NCI-H2029 treated with DMSO at 0.1 percent for 48 hours (cell line): Measurements from ENCODE around the gene DNAJC3.
"Not testable (repeated sequence)": the region's sequence is repeated elsewhere in the genome, so short reads cannot be mapped to it uniquely, and the experiment has no call there.

Experiments used
- DNase-seq: peaks from one replicate; lab custom pipeline; 2025; lab: John Stamatoyannopoulos, UW

DNAJC3 gene

DNA sequence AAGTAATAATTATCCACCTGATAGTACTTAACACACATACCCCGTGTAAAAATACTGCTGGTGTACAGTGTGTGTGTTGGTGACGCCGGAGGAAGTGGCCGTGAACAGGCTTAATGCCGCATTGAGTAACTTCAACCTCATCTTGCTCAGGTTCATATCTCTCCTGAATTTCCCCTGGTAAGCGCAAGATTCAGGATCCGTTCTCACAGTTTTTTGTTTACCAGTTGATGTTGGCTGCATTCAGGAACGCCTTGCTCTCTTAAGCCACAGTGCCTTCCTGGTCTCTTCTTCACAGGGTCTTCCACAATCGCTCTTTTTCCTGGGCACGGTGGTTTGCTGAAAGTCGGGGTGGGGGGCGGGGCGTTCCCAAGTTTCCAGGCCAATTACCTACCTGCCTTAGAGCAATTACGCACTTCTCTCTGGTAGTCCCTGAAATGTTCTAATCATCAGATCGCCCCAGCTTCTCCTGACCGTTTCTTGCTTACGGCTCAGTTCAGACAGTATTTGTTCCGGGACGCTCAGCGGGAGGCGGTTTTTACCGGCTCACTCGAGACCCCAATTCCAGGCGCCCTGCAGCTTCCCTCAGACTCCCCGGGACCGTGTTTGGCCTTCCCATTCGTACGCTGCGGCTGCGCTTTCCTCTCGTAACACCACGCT, 706 bp upstream of the DNAJC3 start:
- no peak for DNase-seq

DNA sequence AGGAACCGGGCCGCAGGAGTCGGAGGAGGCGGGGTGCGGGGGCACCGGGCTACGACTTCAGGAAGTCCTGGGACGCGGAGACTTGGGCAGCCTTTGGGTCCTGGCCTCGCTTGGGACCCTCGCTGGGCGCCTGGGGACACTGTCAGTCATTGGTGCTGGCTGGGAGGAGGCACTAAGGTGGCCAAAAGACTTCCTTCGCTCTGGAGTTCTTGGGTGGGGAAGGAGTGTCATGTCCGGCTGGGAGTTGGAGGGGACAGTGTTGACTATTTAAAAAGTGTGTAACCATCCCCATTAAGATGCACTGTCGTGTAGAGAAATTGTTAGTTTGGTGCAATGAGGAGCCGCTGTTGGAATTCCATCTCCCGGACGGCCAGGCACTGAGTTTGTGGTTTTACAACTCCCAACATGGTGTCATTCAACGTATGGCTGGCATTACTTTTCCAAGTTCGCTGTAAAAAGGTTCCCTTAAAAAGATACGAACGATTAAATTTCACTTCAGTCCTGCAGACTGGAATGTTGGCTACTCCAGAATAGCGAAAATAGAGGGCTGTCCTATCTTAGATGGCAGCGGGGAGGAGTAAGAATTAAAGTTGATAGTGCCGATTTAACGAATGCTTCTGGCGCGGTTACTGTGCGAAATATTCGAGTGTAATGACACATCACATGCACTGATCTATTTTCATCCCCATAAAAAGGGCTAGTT, 776 bp downstream of the DNAJC3 start:
- no peak for DNase-seq

GRCh38 chr13:95678967-95679366, 2.0 kb downstream of the DNAJC3 start:
- no peak for DNase-seq

GRCh38 chr13:95679722-95680121, 2.8 kb downstream of the DNAJC3 start:
- DNase-seq = no peak

- DNase-seq = no peak
Measured at GRCh38 chr13:95684418-95684817, 7.5 kb downstream of the DNAJC3 start.

- DNase-seq = not testable (repeated sequence)
Measured at GRCh38 chr13:95684960-95685359, 8.0 kb downstream of the DNAJC3 start.

DNA sequence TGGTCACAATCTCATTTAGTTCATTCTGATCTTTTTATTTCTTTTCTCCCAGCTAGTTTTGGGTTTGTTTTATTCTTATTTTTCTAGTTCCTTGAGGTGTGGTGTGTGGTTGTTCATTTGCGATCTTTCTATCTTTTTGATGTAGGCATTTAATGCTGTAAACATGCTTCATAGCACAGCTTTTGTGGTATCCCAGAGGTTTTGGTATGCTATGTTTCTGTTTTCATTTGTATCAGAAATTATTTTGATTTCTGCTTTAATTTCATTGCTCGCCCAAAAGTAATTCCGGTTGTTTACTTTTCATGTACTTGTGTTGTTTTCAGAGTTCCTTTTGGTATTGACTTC, 12.6 kb downstream of the DNAJC3 start:
- DNase-seq = no peak

DNA sequence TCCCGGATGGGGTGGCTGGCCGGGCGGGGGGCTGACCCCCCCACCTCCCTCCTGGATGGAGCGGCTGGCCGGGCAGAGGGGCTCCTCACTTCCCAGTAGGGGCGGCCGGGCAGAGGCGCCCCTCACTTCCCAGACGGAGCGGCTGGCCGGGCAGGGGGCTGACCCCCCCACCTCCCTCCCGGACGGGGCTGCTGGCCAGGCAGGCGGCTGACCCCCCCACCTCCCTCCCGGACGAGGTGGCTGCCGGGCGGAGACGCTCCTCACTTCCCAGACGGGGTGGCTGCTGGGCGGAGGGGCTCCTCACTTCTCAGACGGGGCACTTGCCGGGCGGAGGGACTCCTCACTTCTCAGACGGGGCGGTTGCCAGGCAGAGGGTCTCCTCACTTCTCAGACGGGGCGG, 14.0 kb downstream of the DNAJC3 start:
- DNase-seq = not testable (repeated sequence)

GRCh38 chr13:95697052-95697680, 20.2 kb downstream of the DNAJC3 start:
- no peak for DNase-seq

- DNase-seq = no peak
Measured at GRCh38 chr13:95698047-95698749, 21.3 kb downstream of the DNAJC3 start.

DNA sequence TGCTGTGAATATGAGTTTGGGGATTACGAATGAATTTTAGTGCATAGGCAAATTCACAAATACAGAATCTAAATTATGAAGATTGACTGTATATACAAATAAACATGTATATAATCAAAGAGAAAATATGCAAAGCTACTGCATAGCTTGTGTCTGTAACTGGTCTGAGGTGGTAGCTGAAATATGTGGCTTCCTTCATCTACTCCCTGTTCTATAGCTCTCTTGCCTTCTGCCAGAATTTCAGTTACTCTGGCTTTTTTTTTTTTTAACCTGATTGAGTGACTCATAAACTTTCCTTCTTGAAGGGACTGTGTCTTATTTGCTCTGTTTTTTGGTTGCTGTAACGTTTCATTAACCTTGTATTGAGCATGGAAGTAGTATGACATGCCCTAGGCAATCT, 26.6 kb downstream of the DNAJC3 start:
- no peak for DNase-seq

- DNase-seq = no peak
Measured at GRCh38 chr13:95704510-95704909, 27.6 kb downstream of the DNAJC3 start.

DNA sequence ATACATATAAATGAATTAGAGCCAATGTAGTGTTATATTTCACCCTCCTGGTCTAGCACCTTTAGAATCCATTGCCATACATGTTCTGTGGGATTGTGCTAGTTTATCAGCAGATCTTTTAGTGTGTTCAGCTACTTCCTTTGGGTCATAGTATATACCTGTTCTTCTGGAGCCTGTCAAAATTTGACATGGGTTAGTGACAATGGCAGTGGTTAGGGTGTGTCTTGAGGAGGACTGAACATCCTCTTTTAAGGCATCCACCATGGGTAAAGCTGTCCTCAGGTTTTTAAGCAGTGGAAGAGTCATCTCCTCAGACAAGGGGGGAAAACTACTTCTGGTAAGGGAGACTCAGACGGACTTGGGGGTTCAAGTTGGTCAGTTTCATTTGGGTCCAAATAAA, 29.4 kb downstream of the DNAJC3 start:
- no peak for DNase-seq

DNA sequence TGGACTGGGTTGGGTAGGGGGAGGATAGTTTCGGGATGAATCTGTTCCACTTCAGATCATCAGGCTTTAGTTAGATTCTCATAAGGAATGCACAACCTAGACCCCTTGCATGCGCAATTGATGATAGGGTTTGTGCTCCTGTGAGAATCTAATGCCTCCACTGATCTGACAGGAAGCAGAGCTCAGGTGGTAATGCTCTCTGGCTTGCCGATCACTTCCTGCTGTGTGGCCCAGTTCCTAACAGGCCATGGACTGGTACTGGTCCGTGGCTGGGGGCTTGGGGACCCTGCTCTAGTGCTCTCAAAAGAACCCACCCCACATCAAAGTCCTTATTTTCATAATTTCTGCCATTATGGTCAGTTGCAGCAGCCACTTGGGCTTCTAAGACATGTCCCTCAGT, 30.1 kb downstream of the DNAJC3 start:
- DNase-seq = no peak

- DNase-seq = no peak
Measured at GRCh38 chr13:95707442-95708390, 30.8 kb downstream of the DNAJC3 start.

- DNase-seq = no peak
Measured at GRCh38 chr13:95708391-95708774, 31.4 kb downstream of the DNAJC3 start.

- no peak for DNase-seq
Measured at GRCh38 chr13:95708811-95709500, 32.0 kb downstream of the DNAJC3 start.

- no peak for DNase-seq
Measured at GRCh38 chr13:95710313-95710712, 33.4 kb downstream of the DNAJC3 start.

DNA sequence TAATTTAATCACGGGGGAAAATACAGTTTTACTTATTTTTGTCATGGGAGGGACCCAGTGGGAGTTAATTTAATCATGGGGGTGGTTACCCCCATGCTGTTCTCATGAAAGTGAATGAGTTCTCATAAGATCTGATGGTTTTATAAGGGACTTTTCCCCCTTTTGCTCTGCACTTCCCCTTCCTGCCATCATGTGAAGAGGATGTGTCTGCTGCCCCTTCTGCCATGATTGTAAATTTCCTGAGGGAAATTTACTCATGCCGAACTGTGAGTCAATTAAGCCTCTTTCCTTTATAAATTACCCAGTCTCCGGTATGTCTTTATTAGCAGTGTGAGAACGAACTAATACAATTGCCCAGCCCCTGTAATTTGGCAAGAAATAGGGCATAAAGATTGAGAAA, 35.9 kb downstream of the DNAJC3 start:
- DNase-seq = not testable (repeated sequence)

DNA sequence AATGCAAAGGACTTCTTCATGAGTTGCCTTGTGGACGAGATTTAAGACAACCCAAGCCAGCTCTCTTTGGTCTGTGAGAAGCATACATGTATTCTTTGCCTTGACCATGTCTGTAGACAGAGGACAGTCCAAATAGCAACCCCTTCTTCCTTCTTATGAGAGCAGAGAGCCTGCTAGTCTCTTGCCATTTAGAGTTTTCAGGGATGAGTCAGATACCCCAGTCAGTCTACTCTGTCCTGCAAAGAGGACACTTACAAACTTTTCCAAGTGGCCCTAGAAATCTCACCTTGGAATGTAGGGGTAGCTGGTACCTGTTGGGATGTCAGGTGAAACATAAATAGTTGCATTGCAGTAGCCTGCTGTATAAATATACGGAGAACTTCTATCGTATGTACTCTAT, 36.7 kb downstream of the DNAJC3 start:
- DNase-seq = no peak

DNA sequence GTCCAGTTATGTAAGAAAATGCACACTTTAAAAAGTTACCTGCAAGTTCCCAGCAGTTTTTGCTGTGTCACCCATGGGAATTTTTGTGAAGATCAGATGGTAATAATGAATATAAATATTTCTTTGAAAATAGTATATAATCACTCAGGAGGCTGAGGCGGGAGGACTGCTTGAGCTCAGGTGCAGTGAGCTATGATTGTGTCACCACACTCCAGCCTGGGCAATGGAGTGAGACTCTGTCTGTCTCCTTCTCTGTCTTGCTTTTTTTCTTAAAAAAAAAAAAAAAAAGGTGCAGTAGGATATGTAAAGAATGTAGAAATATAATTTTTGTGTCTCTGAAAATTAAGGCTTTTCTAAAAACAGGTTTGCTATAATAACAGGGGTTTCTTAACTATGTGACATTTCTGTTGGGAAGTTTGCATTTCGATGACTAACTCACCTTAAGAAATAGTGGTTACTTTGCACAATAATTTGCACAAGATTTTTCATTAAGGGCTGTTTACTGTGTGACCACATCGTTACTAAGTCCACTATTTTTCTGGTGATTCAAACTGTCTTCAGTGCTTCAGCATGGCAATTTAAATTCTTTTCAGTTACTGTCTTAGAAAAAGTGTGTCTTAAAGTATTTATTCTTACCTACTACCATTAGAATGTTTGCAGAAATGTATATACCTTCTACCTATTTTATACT, 37.3 kb downstream of the DNAJC3 start:
- DNase-seq = no peak
